Measurements from ENCODE around the gene OR52K2. TPM values are rescaled to one million over a fixed set of nuclear protein-coding genes. Genes with fewer than 3 reads are reported as not detected.

OR52K2 gene
- total and polyA plus RNA-seq, 2 donors (not counting 1 experiment from before 2014, with no cell fraction given), result not detected

DNA sequence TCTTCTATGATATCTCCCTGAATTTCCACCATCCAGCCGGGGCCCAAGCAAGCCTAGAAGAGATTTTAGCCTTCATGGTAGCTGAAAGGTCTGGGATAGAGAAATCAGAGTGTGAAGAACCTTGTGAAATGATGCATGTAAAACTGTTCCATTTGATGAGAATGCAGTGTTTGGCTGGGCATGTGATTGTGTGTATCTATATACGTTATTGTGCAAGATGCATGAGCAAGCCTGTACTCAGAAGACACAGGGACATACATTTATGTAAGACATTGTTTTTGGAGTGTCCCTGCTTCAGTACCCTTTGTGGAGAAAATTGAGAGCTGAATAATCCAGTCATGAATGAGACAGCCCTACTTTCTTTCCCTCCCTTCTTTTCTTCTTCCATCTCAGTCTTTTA, 15.2 kb upstream of the OR52K2 start:
- no peak overlapping the region for H3K4me2 ChIP-seq (replicated peaks; ENCODE audit: low read depth, low read length, poor library complexity, severe bottlenecking)
- no peaks in the 10 kb centered on the region for H3K27me3 ChIP-seq (replicated peaks in 1 of 4; ENCODE audit: control extremely low read depth in 1 of 4, control insufficient read depth in 3 of 4, insufficient read depth in 4 of 4, low read length in 3 of 4)
- WGBS (ENCODE audit: insufficient coverage), result no CpG with 5 or more reads among the region's 2 CpGs
- no peak for TF ChIP-seq EZH2 (IDR thresholded peaks at IDR 0.05; ENCODE audit: borderline replicate concordance, insufficient read depth, low read depth, low read length, poor library complexity, severe bottlenecking)
- TF ChIP-seq CTCF (IDR thresholded peaks at IDR 0.05), result no peak
- no peak overlapping the region for H3K27ac Mint-ChIP-seq
- POLR2A ChIA-PET, result no interaction called here
- no peak for ATAC-seq (ENCODE audit: low read depth)
- no peaks in the 10 kb centered on the region for H3K9me3 ChIP-seq (ENCODE audit: control extremely low read depth in 1 of 3, control insufficient read depth in 2 of 3, insufficient read depth in 1 of 3, low read length in 2 of 3)
- H3K4me3 ChIP-seq (ENCODE audit: control extremely low read depth in 1 of 5, extremely low read depth in 1 of 5, insufficient read depth in 1 of 5, low read depth in 2 of 5, low read length in 4 of 5), result no peak overlapping the region
- H3K36me3 ChIP-seq (replicated peaks in 1 of 2; ENCODE audit: control extremely low read depth in 1 of 2, control insufficient read depth in 1 of 2, extremely low read depth in 1 of 2, insufficient read depth in 2 of 2, low read length in 1 of 2), result no peaks in the 10 kb centered on the region
- no peak overlapping the region for H2AFZ ChIP-seq (ENCODE audit: insufficient read depth, low read depth, low read length, poor library complexity, severe bottlenecking)
- no peak for DNase-seq
- CTCF ChIA-PET, result no interaction called here
- H3K4me3 Mint-ChIP-seq, result no peak overlapping the region
- H3K4me1 ChIP-seq (ENCODE audit: control insufficient read depth in 2 of 2, insufficient read depth in 2 of 2, low read length in 2 of 2), result no peaks in the 10 kb centered on the region
- no peaks in the 10 kb centered on the region for H3K4me1 Mint-ChIP-seq
- no peak overlapping the region for H3K9ac ChIP-seq (ENCODE audit: low read length)
- peaks cover 51% of the 10 kb centered on the region for H3K27me3 Mint-ChIP-seq
- H3K9me3 Mint-ChIP-seq (ENCODE audit: insufficient read depth), result no peaks in the 10 kb centered on the region
- intact Hi-C loops (cut with micrococcal nuclease), result no loop called here
- no peak overlapping the region for H3K27ac ChIP-seq (ENCODE audit: low read length in 2 of 2)
- H4K20me1 ChIP-seq (ENCODE audit: control insufficient read depth, insufficient read depth, low read length, poor library complexity, severe bottlenecking), result no peaks in the 10 kb centered on the region
- H3K79me2 ChIP-seq (ENCODE audit: control insufficient read depth, insufficient read depth, low read length), result no peaks in the 10 kb centered on the region

DNA sequence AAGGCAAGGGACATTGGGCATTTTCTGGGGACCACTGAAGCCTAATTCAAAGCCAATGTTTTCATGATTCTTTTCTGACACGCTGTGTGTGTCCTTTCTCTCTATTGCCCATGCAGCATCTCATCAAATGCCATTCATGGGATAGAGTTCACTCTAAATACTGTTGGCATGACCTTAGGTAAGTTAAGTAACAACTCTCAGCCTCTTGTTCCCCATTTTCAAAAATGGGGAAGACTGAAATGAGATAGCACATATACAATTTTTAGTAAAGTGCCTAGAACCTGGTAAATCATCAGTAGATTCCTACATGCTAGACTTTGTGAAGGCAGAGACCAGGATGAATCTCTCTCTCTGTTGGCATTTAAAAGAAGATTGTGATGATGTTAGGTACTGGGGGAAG, 12.7 kb upstream of the OR52K2 start:
- no peaks in the 10 kb centered on the region for H3K9me3 ChIP-seq (ENCODE audit: control extremely low read depth in 1 of 3, control insufficient read depth in 2 of 3, insufficient read depth in 1 of 3, low read length in 2 of 3)
- H3K4me2 ChIP-seq (replicated peaks; ENCODE audit: low read depth, low read length, poor library complexity, severe bottlenecking), result no peak overlapping the region
- H3K4me1 Mint-ChIP-seq, result no peaks in the 10 kb centered on the region
- no peak overlapping the region for H3K4me3 Mint-ChIP-seq
- H3K4me3 ChIP-seq (ENCODE audit: control extremely low read depth in 1 of 5, extremely low read depth in 1 of 5, insufficient read depth in 1 of 5, low read depth in 2 of 5, low read length in 4 of 5), result no peak overlapping the region
- DNase-seq (no peak), ATAC-seq (ENCODE audit: low read depth) (no peak)
- H3K36me3 ChIP-seq (replicated peaks in 1 of 2; ENCODE audit: control extremely low read depth in 1 of 2, control insufficient read depth in 1 of 2, extremely low read depth in 1 of 2, insufficient read depth in 2 of 2, low read length in 1 of 2), result no peaks in the 10 kb centered on the region
- no peaks in the 10 kb centered on the region for H3K79me2 ChIP-seq (ENCODE audit: control insufficient read depth, insufficient read depth, low read length)
- no peak for TF ChIP-seq EZH2 (IDR thresholded peaks at IDR 0.05; ENCODE audit: borderline replicate concordance, insufficient read depth, low read depth, low read length, poor library complexity, severe bottlenecking)
- no peak for TF ChIP-seq CTCF (IDR thresholded peaks at IDR 0.05)
- H3K9me3 Mint-ChIP-seq (ENCODE audit: insufficient read depth), result no peaks in the 10 kb centered on the region
- intact Hi-C loops (cut with micrococcal nuclease), result no loop called here
- 83% methylated on average over 1 of the region's 1 CpG for WGBS (ENCODE audit: insufficient coverage)
- H2AFZ ChIP-seq (ENCODE audit: insufficient read depth, low read depth, low read length, poor library complexity, severe bottlenecking), result no peak overlapping the region
- H3K9ac ChIP-seq (ENCODE audit: low read length), result no peak overlapping the region
- peaks cover 40% of the 10 kb centered on the region for H3K27me3 Mint-ChIP-seq
- no peaks in the 10 kb centered on the region for H4K20me1 ChIP-seq (ENCODE audit: control insufficient read depth, insufficient read depth, low read length, poor library complexity, severe bottlenecking)
- H3K27ac Mint-ChIP-seq, result no peak overlapping the region
- CTCF ChIA-PET, result no interaction called here
- POLR2A ChIA-PET, result no interaction called here
- no peaks in the 10 kb centered on the region for H3K4me1 ChIP-seq (ENCODE audit: control insufficient read depth in 2 of 2, insufficient read depth in 2 of 2, low read length in 2 of 2)
- no peak overlapping the region for H3K27ac ChIP-seq (ENCODE audit: low read length in 2 of 2)
- H3K27me3 ChIP-seq (replicated peaks in 1 of 4; ENCODE audit: control extremely low read depth in 1 of 4, control insufficient read depth in 3 of 4, insufficient read depth in 4 of 4, low read length in 3 of 4), result no peaks in the 10 kb centered on the region

Data from B cell (primary cell).